Mucosa of descending colon (tissue), 3 donors: Measurements from ENCODE around the gene SCFD1. TPM values are rescaled to one million over a fixed set of nuclear protein-coding genes. Genes with fewer than 3 reads are reported as not detected.

Source experiments
- ATAC-seq: fragments of 200-7000 bp; cut with Tn5 transposase; one replicate; pipeline ENCODE4 v1.9.1; 2020; ENCODE audit warnings: mild to moderate bottlenecking, moderate library complexity
- DNase-seq, 3 donors: peaks; one replicate each; pipeline ENCODE4 v3.0.0-alpha.2; 2020
- H3K36me3 ChIP-seq: fragments of 200-600 bp; one replicate; pipeline ENCODE4 v1.8.0; 2021; ENCODE audit warnings: low read depth, mild to moderate bottlenecking
- H3K4me1 ChIP-seq: fragments of 200-600 bp; one replicate; pipeline ENCODE4 v1.8.0; 2021; ENCODE audit warnings: low read depth, mild to moderate bottlenecking
- H3K4me3 ChIP-seq: fragments of 200-600 bp; one replicate; pipeline ENCODE4 v1.8.0; 2021; ENCODE audit warnings: mild to moderate bottlenecking
- H3K9me3 ChIP-seq: fragments of 200-600 bp; one replicate; pipeline ENCODE4 v1.8.0; 2021; ENCODE audit warnings: mild to moderate bottlenecking
- CTCF ChIP-seq: fragments of 200-600 bp; IDR thresholded peaks from one replicate; pipeline ENCODE4 v1.8.0; 2022; ENCODE audit warnings: antibody characterized with exemption, mild to moderate bottlenecking
- intact Hi-C, 2 donors: fragments of 100-400 bp; cut with DNase I in 1 of 2; cut with micrococcal nuclease in 1 of 2; formaldehyde crosslinking; loops; one replicate each; pipeline versions ENCODE4 v1.11.0 to v1.11.1; 2022; cut with DNase I, micrococcal nuclease
- total RNA-seq, 3 donors: library from RNA; stranded (reverse); fragmentation: NEBNext Ultra II Directional in 2 of 3; extraction: Animal tissue kit (Norgen Biotek cat#: 25700) in 2 of 3; gene quantifications; one replicate each; pipeline versions ENCODE4 v1.2.1 to v1.2.4, GENCODE V29; 2021 to 2023
- donor health status: DM: no; HTN: no; CAD: no; lungs with moderate emphysema.
- donor health status: DM: no; HTN: no; CAD: no.
- donor health status: DM: no; HTN: yes; CAD: no.

SCFD1 gene
- total RNA-seq, 3 donors from 2014 or later, result 55.4 to 79.3 (median 56.5) TPM

GRCh38 chr14:30698463-30698862 lies 76.3 kb downstream of the SCFD1 start:
- DNase-seq (peak in 1 of 3 donors; percentile 19), ATAC-seq (peak; percentile 85)

DNA sequence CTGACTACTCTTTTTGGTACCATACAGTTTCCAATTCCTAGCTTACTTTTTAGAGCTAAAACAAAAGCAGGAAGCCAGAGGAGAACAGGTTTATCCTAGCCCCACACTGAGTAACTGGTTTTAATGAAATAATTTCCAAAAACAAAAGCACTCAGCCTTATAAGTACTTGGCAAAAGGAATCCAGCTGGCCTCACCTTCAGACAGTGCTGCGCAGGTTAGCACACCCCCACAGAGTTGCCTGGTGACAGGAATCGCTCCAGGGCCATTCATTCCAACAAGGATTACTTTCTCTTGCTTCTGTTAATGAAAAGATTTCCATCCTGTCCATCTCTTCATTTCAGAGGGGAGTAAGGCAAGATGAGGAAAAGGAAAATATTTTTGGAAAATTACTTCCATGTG lies 84.6 kb downstream of the SCFD1 start:
- ATAC-seq (no peak), DNase-seq (no peak)
- no peak overlapping the region for H3K4me3 ChIP-seq
- intact Hi-C loops, result no loop called here
- H3K9me3 ChIP-seq, result no peaks in the 10 kb centered on the region
- H3K36me3 ChIP-seq, result peaks cover 6% of the 10 kb centered on the region
- H3K4me1 ChIP-seq, result no peaks in the 10 kb centered on the region
- no peak for TF ChIP-seq CTCF

More at GRCh38 chr14:30698463-30698862, 76.3 kb downstream of the SCFD1 start:
- TF ChIP-seq CTCF, result no peak
- no peaks in the 10 kb centered on the region for H3K4me1 ChIP-seq
- no peaks in the 10 kb centered on the region for H3K36me3 ChIP-seq
- intact Hi-C loops, result no loop called here
- H3K9me3 ChIP-seq, result no peaks in the 10 kb centered on the region
- H3K4me3 ChIP-seq, result no peak overlapping the region

- TF ChIP-seq CTCF, result no peak
- Histone ChIP-seq H3K4me1 (no peaks in the 10 kb centered on the region), H3K9me3 (no peaks in the 10 kb centered on the region), H3K36me3 (peaks cover 6% of the 10 kb centered on the region), H3K4me3 (no peak overlapping the region)
- no peak for DNase-seq
- ATAC-seq, result no peak
- intact Hi-C loops, result no loop called here
These were observed 86.0 kb downstream of the SCFD1 start for GRCh38 chr14:30708157-30708556.

DNA sequence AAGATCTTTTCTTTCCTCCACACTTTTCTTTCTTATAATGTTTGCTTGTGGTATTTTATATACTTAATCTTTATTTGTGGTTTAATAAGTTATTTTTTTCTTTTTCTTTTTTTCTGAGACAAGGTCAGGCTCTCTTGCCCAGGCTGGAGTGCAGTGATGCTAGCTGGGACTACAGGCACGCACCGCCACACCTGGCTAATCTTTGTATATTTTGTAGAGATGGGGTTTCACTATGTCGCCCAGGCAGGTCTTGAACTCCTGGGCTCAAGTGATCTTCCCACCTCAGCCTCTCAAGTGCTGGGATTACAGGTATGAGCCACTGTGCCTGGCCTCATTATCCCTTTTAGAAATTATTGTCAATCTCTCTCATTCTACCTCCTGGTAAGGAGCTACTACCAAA lies 87.1 kb downstream of the SCFD1 start:
- Histone ChIP-seq H3K4me3 (no peak overlapping the region), H3K36me3 (peaks cover 6% of the 10 kb centered on the region), H3K9me3 (no peaks in the 10 kb centered on the region), H3K4me1 (no peaks in the 10 kb centered on the region)
- no peak for TF ChIP-seq CTCF
- intact Hi-C loops, result no loop called here
- ATAC-seq (no peak), DNase-seq (no peak)

DNA sequence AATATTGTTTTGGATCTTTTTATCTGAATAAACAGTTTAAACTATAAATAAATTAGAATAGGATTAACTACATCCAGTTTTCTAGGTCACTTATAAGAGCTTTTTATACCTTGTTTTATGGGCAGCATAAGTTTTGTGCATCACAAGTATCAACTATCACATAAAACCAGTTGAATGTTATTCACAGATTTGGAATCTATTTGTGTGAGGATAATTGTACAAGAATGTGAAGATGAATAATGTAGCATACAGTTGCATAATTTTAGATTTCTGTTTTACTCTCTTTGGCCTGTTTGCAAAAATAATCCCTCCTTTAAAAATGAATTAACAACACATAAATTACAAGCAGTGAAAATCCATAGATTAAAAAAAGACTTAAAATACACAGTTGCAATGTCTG lies 88.8 kb downstream of the SCFD1 start:
- intact Hi-C loops, result no loop called here
- Histone ChIP-seq H3K36me3 (peaks cover 6% of the 10 kb centered on the region), H3K9me3 (no peaks in the 10 kb centered on the region), H3K4me3 (no peak overlapping the region), H3K4me1 (no peaks in the 10 kb centered on the region)
- TF ChIP-seq CTCF, result no peak
- DNase-seq (no peak), ATAC-seq (no peak)

DNA sequence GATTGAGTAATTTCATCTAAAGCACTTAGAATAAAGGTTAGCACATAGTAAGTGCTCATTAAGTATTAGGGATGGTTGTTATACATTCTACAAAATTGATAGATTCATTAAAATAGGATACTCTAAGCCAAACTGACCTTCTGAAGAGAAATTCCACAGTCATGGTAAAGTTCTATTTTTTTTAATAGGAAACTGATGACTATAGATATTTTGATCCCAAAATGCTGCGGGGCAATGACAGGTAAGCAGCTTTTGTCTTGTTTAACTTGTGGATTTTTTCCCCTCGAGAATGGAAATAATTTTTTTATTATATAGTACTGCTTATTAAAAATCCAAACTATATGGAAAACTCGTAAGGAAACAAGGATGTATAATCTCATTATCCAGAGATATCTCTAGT lies 97.0 kb downstream of the SCFD1 start:
- Histone ChIP-seq H3K4me3 (no peak overlapping the region), H3K9me3 (no peaks in the 10 kb centered on the region), H3K4me1 (no peaks in the 10 kb centered on the region), H3K36me3 (no peaks in the 10 kb centered on the region)
- ATAC-seq (no peak), DNase-seq (no peak)
- no peak for TF ChIP-seq CTCF
- intact Hi-C loops, result no loop called here
